ENCODE results near the gene FBXW8.

The FBXW8 gene

DNA sequence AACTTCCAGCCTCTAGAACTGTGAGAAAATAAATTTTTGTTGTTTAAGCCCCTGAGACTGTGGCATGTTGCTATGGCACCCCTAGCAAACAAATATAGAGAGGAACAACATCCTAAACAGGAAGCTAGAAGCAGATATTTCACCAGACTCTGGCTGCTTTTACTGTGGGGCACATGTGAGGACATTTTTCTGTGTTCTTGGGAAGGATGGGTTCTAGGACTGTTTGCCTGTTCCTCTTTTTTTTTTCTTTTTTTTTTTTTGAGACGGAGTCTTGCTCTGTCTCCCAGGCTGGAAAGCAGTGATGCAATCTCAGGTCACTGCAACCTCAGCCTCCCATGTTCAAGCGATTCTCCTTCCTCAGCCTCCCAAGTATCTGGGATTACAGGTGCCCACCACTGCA lies 25.3 kb upstream of the FBXW8 start:
- DNase-seq (ENCODE audit: low read depth in 2 of 2) = no peak

DNA sequence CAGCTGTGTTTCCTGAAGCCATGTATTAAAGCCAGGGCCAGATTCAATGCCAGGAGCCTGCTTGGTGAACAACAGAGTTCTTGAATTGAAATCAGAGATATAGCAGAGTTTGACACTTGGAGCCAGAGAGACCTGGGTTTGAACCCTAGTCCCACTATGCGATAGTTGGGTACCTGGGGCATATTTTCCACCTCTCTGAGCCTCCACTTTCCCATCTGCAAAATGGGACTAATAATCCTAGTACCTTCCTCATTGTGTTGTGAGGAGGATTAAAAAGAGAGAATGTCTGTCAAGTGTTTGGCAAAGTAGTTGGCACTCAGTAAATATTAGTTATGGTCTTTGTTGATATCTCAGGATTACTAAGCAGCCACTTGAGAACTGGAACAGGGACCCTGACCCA lies 23.5 kb upstream of the FBXW8 start:
- DNase-seq (ENCODE audit: low read depth in 2 of 2) = no peak

DNA sequence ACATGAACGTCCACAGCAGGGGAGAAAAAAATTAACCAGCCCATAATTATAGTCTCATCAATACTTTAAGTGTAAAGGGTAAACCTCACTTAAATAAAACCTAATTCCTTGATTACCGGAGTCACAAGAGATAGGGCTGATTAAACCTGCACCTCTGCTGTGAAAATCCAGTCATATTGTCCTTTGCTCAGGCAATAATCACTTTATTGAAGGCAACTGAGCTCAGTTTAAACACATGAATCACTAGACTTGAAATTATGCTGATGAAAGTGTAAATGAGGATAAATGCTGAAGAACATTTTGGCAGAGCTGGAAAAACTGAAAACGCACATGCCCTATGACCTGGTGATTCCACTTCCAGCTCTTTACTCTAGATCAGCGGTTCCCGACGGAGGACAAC lies 22.9 kb upstream of the FBXW8 start:
- no peak for DNase-seq (ENCODE audit: low read depth in 2 of 2)

DNA sequence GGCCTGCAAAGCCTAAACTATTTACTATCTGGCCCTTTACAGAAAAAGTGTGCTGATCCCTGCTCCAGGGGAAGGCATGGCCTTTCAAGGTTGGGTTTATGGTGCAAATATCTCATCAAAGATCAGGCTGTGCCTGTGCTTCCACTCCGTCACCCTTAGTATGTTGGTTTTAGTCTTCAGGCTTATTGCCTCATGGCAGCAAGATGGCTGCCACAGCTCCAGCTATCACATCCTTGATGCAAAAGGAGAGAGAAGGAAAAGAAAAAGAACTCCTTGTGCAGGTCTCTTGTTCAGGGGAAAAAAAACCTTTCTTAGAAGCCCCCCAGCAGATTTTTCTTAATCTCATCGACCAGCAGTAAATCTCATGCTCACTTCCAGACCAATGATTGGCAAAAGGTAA lies 20.4 kb upstream of the FBXW8 start:
- no peak for DNase-seq (ENCODE audit: low read depth in 2 of 2)

DNA sequence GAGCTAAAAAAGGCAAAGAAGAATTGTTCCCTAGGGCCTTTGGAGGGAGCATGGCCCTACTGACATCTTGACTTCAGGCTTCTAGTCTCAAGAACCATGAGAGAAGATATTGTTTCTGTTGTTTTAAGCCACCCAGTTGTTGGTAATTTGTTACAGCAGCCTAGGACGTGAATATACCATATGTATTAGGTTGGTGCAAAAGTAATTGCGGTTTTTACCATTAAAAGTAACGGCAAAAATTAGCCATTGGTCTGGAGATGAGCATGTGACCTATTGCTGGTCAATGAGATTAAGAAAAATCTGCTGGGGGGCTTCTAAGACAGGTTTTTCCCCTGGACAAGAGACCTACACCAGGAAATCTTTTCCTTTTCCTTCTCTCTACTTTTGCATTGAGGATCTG lies 19.7 kb upstream of the FBXW8 start:
- no peak for DNase-seq (ENCODE audit: low read depth in 2 of 2)

DNA sequence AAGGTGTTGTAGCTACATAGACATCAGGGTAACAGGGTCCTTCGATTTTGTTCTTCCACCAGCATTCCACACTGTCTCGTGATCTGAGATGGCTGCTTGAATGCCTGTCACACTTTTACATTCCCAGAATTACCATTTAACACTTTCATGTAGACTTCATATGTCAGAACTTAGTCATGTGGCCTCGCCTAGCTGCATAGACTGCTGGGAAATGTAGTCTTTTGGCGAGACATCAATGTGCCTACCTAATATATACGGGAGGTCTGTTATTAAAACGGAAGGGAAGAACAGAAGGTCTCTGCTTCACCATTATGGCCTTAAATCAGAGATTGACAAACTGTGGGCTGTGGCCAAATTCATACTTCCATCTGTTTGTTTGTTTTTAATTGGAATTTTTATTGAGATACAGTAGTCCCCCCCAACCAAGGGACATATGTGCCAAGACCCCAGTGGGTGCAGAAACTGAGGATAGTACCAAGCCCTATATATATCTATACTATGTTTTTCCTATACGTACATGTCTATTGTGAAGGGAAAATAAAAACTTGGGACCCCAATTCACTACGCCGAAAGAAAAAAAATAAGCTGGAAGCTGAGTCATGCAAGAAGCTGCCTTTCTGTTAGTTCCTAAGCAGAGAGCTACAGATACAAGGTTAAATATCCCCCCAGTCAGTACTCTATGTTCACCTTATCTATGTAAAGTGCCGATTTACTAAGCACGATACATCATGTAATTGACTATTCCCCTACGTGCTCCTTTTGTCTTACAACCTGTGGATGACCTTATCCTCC lies 18.2 kb upstream of the FBXW8 start:
- DNase-seq (ENCODE audit: low read depth in 2 of 2) = no peak

DNA sequence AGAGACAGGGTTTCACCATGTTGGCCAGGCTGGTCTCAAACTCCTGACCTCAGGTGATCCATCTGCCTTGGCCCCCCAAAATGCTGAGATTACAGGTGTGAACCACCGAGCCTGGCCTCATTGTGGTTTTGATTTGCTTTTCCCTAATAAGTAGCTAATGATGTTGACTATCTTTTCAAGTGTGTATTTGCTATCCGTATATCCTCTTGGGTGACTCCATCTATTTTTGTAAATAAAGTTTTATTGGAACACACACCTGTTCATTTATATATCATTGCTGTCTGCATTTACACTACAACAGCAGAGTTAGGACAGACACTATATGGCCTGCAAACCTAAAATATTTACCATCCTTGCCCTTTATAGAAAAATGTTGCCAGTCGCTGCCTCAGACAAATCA lies 15.8 kb upstream of the FBXW8 start:
- no peak for DNase-seq (ENCODE audit: low read depth in 2 of 2)

DNA sequence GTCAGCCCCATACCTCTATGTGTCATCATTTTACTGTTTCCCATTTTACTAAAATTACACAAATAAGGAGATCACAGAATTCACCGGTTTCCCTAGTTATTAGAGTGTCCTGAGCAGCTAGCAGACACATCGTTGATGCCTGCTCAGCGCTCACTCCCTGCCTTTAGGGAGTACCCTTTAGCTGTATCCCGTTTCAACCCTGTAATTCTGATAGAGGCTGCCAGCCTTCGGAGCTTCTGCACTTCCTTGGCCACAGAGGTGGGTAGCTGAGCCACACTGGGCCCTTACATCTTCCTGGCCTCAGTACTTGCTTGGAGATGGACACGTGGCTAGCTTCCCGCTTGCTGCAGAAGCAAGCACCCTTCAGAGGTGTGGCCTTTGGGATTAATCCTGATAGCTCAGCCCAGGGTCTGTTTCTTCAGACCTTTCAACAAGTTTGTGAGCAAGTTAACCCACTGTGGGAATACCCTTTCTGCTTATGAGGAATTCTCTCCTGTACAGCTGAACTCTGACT lies 14.3 kb upstream of the FBXW8 start:
- DNase-seq (ENCODE audit: low read depth in 2 of 2) = no peak

DNA sequence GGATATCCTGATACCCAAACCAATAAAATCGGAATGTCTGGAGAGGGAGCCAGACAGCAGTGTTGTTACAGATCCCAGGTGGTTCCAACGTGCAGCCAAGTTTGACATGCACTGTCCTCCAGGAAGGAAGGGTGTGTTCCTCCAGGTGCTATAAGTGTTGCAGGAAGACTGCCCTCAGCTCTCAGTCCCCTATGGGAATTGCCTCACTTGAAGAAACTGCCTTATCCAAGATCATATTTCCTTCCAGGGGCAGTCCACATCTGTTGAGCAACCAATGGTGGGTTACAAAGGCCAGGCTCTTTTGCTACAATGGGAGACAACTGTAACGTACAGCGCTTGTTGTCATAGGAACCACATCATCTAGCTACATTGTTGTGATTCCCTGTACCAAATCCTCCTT lies 13.3 kb upstream of the FBXW8 start:
- DNase-seq (ENCODE audit: low read depth in 2 of 2) = no peak

DNA sequence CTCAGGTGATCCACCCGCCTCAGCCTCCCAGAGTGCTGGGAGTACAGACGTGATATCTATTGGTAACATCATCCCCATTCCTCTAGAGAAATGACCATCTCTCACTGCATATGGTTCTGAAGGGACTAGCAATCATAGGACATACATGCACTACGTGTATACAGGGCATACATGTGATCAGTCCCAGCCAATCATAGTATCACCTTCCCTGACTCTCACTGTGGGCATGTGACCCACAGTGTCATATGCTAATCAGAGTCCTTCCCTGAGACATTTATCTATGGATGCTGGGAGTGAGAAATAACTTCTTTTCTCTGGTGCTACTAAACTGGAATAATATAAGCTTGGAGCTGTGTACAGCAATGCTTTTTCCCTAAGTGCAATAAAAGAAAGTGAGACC lies 12.1 kb upstream of the FBXW8 start:
- no peak for DNase-seq (ENCODE audit: low read depth in 2 of 2)

DNA sequence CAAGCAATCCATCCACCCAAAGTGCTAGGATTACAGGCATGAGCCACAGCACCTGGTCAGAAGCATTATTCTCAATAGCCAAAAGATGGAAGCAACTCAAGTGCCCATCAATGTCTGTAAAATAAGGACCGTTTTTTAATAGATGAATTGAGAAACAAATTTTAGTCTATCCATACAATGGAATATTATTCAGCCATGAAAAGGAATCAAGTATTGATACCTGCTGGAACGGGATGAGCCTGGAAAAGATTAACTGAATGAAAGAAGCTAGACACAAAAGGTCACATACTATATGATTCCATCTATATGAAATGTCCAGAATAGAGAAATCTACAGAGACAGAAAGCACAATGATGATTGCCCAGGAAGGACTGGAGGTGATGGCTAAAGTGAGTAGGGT lies 9.1 kb upstream of the FBXW8 start:
- no peak for DNase-seq (ENCODE audit: low read depth in 2 of 2)

DNA sequence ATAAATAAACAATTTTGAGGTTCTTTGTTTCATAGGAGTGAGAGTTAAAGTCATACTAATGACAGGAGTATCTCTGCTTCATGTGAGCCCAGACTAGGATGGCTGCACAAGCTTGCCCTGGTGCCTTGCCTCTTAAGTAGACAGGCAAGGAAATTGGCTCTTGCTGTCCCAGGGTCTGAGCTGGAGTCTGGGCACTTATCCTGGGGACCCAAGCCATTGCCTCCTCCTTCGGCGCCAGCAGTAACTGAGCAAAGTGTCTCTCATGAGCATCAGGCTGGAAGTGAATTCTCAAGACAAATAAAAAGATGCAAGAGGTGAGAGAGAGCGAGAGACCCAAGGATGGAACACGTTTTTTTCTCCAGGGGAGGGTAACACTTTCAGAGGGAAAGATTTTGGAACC lies 6.9 kb upstream of the FBXW8 start:
- DNase-seq (ENCODE audit: low read depth in 2 of 2) = no peak

DNA sequence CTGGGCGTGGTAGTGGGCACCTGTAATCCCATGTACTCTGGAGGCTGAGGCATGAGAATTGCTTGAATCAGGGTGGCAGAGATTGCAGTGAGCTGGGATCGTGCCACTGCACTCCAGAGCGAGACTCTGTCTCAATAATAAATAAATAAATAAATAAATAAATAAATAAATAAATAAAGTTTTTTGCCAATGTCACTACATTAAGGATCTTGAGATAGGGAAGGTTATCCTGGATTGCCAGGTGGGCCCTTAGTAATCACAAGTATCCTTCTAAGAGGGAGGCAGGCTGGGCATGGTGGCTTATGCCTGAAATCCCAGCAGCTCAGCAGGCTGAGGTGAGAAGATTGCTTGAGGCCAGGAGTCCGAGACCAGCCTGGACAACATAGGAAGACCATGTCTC lies 4.5 kb upstream of the FBXW8 start:
- DNase-seq (ENCODE audit: low read depth in 2 of 2) = no peak

DNA sequence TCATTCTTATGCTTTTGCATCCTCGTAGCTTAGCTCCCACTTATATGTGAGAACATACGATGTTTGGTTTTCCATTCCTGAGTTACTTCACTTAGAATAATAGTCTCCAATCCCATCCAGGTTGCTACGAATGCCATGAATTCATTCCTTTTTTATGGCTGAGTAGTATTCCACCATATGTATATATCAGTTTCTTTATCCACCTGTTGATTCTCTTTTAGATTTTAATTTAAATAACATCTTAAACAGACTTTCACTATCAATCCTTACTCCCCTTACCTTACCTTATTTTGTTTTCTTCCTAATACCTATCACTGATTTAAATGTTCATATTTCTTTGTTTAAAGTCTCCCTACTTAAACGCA lies 488 bp upstream of the FBXW8 start:
- no peak for DNase-seq (ENCODE audit: low read depth in 2 of 2)

DNA sequence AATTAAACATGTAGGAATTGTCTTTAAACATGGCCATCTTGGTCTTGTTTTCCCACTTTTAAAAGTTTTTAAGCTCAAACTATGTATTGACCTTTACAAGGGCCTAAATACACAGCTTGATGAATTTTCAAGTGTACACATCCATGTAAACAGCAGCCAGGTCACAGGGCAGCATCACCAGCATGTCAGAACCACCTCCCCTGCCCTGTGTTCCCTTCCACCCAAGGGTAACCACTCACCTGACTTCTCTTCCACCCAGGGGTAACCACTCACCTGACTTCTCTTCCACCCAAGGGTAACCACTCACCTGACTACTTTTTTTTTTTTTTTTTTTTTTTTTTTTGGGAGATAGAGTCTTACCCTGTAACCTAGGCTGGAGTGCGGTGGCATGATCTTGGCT lies 4.6 kb downstream of the FBXW8 start:
- DNase-seq (ENCODE audit: low read depth in 2 of 2) = no peak

DNA sequence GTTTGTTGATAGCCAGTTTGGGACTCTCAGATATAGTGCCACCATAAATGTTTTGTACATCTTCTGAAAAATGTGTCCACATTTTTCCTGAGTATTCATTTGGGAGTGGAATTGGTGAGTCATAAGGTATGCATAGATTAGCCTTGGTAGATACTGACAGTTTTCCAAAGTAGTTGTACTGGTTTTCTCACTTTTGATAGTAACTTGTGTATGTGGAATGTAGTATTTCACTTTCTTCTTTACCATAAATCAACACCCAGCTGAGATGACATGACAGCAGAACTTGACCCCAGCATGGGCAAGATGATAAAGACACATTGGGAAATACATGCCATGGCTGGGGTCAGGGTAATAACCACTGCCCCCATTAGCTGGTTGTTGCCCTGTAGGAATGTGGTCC lies 5.4 kb downstream of the FBXW8 start:
- no peak for DNase-seq (ENCODE audit: low read depth in 2 of 2)

DNA sequence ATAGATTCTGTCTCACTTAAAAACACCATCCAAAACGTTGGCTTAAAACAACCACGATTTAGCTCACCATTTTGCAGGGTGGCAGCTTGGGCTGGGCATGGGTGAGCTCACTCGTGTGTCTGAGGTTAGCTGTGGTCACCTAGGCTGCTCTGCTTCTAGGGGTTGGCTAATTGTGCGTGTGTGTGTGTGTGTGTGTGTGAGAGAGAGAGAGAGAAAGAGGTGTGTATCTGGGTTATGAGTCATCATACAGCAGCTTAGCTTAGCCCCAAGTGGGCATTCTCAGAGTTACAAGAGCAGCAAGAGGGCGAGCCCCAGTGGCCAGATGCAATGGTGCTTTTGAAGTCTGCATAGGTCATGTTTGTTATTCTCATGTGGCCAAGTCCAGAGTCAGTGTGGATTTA lies 6.0 kb downstream of the FBXW8 start:
- DNase-seq (ENCODE audit: low read depth in 2 of 2) = peak in 1 of 2 donors; percentile 17

DNA sequence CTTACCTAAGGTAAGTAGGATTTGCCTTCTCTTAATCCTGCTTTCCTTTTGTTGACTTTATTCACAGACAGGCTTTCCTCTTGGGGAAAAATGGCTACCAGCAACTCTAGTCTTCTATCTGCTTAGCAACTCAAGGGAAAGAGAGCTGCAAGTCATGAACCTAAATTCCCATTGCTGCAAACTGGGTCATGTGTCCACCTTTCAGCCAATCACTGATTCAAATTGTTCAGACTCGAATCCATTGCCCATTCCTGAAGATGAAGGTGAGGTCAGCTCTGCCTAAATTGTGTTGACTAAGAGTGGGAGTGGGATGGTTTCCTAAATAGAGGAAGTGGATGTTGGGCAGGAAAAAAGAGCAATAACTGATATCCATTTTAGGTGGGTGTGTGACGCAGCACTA lies 7.7 kb downstream of the FBXW8 start:
- DNase-seq (ENCODE audit: low read depth in 2 of 2) = no peak

DNA sequence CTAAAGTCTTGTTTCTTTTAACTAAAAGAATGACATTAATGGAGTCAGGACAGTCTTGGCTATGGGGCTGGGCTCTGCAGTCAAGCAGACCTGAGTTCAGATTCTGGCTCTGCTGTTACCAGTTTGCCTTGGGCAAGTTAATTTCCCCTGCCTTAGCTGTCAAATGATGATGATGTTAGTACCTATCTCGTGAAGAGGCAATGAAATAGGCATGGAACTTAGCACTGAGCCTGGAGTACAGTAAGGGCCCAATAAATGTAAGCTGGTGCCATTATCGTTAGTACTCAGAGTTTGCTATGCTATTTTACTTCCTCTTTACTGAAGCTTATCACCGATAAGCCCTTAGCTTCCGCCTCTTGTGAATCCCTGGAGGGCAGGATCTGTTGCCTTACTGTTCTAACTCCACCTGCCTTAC lies 8.5 kb downstream of the FBXW8 start:
- DNase-seq (ENCODE audit: low read depth in 2 of 2) = no peak

DNA sequence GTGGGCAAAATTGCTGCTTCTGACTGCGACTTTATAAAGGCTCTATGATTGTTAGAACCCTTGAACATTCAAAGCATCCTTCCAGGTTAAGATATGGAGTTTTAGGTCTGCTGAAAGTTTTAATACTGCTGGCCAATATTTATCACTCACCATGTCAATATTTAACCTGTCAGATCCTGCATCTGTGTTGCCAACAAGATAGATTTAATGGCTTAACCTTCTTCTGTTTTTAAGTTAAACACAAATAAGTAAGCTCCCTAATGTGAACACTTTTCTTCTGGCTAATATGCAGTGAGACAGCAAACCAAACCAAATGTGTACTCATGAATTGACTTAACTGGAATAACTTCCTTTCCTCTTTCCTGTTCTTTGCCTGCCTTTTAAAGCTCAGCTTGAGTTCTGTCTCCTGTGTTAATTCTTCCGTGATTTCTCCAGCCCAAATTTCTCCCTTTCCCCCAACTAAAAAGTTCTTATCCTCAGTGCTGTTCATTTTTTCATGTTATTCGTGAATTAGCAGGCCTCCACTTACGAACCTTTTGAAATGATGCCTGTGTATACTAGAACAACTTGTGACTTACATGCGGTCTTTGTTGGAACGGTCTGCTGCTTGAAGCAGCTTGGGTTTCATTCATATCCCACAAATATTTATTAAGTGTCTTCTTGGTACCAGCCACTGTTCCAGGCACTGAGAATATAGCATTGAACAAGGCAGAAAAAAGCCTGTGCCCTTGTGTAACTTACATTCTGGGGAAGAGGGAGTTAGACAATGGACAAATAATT lies 9.1 kb downstream of the FBXW8 start:
- no peak for DNase-seq (ENCODE audit: low read depth in 2 of 2)

DNA sequence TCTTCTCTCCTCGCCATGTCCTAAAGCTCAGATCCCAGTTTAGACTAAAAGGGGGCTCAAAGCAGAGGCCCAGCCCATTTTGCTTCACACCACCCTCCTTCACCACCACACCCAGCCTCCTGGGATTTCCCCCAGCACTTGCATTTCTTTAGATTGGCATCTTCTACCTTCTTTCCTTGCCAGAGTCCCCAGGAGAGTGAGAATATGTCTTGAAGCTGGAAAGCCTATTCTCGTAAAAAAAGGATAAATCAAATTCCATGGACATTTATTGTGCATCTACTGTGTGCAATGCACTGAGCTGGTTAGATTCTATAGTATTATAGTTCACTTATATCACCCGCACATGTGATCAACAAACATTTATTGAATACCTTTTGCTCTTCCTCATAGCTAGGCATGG lies 10.2 kb downstream of the FBXW8 start:
- DNase-seq (ENCODE audit: low read depth in 2 of 2) = no peak

DNA sequence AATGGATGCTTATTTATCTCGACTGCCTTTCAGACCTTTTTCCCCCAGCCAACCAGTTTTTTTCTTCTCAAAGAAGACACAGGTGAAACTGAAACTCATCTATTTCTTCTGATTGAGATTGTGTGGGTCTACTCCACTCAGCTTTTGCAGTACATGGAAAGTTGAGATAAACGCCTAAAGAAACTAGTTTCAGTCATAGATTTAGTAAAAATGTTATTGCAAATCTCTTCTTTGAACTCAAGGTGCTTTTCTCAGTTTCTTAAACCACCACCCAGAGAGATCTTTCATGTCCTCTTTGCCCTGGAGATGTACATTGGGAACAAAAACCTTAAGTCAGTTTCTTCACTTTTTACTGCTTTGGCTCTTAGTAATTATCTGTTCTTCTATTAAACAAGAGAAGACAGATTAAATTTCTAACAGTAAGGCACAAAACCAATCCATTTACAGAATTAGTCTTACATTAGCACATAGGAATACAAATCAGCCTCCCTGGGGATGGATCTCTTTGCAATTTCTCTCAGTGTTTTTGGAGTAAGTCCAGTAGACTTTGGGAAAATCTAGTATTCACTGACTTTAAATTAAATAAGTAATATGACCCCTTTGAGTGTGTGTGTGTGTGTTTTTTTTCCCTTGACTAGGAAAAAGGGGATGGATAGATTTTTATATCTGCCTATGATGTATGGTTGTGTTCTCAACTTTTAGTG lies 11.6 kb downstream of the FBXW8 start:
- no peak for DNase-seq (ENCODE audit: low read depth in 2 of 2)
